ENCODE data around the gene RPL22.

Gene RPL22

DNA sequence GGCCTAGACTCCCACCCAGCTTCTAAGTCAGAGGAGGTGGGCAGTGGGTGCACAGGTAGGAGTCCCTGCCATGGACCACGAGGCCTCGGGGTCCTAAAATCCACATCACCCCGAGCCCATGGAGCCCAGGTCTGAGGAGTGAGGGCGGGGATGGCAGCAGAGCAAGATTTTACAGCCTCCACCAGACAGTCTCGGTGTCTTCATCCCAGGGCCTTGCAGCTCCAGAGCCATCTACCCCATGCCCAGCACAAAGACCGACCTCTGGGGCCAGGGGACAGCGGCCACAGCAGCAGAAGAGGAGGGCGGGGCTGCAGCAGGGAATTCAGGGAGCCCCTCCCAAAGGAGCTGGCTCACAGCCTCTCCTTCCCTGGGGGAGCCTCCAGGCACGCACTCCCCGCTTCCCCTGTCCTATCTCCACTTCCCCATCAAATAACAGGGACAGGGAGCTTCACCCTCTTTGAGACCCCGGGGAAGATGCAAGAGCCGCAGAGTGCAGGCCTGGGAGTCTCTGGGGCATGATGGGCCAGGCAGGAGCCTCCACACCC is 33.9 kb downstream of the RPL22 start:
- Histone ChIP-seq H3K4me2 (ENCODE audit: insufficient read depth, low read length) (no peak overlapping the region), H3K36me3 (ENCODE audit: insufficient read depth, low read length) (no peaks in the 10 kb centered on the region), H3K9me3 (ENCODE audit: insufficient read depth, low read length, severe bottlenecking) (no peaks in the 10 kb centered on the region), H3K4me1 (ENCODE audit: insufficient read depth, low read length) (no peaks in the 10 kb centered on the region), H2AFZ (ENCODE audit: low read depth, low read length) (no peak overlapping the region), H3K79me2 (ENCODE audit: insufficient read depth, low read length) (no peaks in the 10 kb centered on the region), H4K20me1 (ENCODE audit: insufficient read depth, low read length) (peaks cover 34% of the 10 kb centered on the region), H3K27me3 (ENCODE audit: insufficient read depth, low read length, poor library complexity) (no peaks in the 10 kb centered on the region), H3K4me3 (ENCODE audit: low read depth in 1 of 2, low read length in 2 of 2) (no peak overlapping the region), H3K9ac (ENCODE audit: low read depth, low read length) (no peak overlapping the region), H3K27ac (ENCODE audit: low read length) (no peak overlapping the region)
- ATAC-seq (ENCODE audit: insufficient read depth, low read depth) (no peak), DNase-seq (no peak)
- TF ChIP-seq, protein P1, sequence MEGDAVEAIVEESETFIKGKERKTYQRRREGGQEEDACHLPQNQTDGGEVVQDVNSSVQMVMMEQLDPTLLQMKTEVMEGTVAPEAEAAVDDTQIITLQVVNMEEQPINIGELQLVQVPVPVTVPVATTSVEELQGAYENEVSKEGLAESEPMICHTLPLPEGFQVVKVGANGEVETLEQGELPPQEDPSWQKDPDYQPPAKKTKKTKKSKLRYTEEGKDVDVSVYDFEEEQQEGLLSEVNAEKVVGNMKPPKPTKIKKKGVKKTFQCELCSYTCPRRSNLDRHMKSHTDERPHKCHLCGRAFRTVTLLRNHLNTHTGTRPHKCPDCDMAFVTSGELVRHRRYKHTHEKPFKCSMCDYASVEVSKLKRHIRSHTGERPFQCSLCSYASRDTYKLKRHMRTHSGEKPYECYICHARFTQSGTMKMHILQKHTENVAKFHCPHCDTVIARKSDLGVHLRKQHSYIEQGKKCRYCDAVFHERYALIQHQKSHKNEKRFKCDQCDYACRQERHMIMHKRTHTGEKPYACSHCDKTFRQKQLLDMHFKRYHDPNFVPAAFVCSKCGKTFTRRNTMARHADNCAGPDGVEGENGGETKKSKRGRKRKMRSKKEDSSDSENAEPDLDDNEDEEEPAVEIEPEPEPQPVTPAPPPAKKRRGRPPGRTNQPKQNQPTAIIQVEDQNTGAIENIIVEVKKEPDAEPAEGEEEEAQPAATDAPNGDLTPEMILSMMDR (IDR thresholded peaks at IDR 0.05; ENCODE audit: borderline replicate concordance, extremely low read depth, low read length, poor library complexity, severe bottlenecking): no peak
- TF ChIP-seq EZH2 (IDR thresholded peaks at IDR 0.05; ENCODE audit: borderline replicate concordance, low read depth, low read length, severe bottlenecking): no peak

DNA sequence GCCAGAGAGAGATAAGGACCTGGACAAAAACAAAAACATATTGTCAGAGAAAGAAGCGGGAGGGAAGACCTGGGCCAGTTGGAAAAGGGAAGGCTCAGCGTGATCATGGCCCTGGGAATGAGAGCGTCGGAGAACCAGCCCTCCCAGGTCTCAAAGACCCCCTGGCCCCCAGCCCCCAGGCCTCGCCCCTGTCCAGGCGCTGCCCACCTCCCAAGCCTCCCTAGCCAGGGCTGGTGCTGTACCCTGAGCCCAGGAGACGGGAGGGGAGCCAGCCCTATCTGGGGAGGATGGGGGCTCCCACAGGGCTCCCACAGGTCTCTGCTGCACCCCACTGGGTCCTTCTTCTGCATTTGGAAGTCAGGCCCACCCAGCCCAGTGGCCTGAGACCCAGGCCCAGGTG is 34.4 kb downstream of the RPL22 start:
- H3K4me1 ChIP-seq (ENCODE audit: insufficient read depth, low read length): no peaks in the 10 kb centered on the region
- TF ChIP-seq, protein P1 (IDR thresholded peaks at IDR 0.05; ENCODE audit: borderline replicate concordance, extremely low read depth, low read length, poor library complexity, severe bottlenecking): no peak
- no peak for TF ChIP-seq EZH2 (IDR thresholded peaks at IDR 0.05; ENCODE audit: borderline replicate concordance, low read depth, low read length, severe bottlenecking)
- H3K79me2 ChIP-seq (ENCODE audit: insufficient read depth, low read length): no peaks in the 10 kb centered on the region
- H3K4me2 ChIP-seq (ENCODE audit: insufficient read depth, low read length): no peak overlapping the region
- H3K4me3 ChIP-seq (ENCODE audit: low read depth in 1 of 2, low read length in 2 of 2): no peak overlapping the region
- H3K27ac ChIP-seq (ENCODE audit: low read length): no peak overlapping the region
- no peaks in the 10 kb centered on the region for H3K36me3 ChIP-seq (ENCODE audit: insufficient read depth, low read length)
- H3K27me3 ChIP-seq (ENCODE audit: insufficient read depth, low read length, poor library complexity): no peaks in the 10 kb centered on the region
- H3K9ac ChIP-seq (ENCODE audit: low read depth, low read length): no peak overlapping the region
- DNase-seq (no peak), ATAC-seq (ENCODE audit: insufficient read depth, low read depth) (no peak)
- H4K20me1 ChIP-seq (ENCODE audit: insufficient read depth, low read length): peaks cover 34% of the 10 kb centered on the region
- no peak overlapping the region for H2AFZ ChIP-seq (ENCODE audit: low read depth, low read length)
- no peaks in the 10 kb centered on the region for H3K9me3 ChIP-seq (ENCODE audit: insufficient read depth, low read length, severe bottlenecking)

DNA sequence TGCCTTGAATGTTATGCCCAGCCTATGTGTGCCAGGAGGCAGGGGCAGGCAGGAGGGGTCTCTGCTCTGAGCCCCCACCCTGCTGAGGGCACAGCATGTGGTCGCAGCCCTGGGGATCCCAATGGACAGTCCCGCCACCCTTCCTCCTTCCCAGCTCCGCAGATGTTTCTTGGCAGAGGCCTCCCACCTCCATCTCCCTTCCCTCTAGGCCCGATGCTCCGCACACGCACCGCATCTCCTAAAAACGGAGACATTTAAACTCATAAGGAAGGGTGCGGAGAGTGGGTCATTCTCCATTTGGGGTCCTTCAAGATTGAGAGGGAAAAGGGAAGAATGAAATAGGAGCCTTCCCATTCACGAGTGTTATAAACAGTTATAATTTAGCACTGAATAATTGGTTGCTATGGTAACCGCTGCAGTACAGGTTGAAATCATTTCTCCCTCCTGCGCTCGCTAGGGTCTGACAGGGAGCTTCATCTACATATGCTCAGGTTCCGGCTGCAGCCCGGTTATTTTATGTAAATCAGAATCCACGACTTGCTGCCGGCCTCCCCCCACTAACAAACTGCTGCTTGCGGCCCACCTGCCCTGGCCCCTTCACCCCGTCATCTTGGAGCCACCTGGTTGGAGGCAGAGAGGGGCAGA is 35.3 kb downstream of the RPL22 start:
- no peak for ATAC-seq (ENCODE audit: insufficient read depth, low read depth)
- H3K27ac ChIP-seq (ENCODE audit: low read length): no peak overlapping the region
- DNase-seq: no peak
- no peaks in the 10 kb centered on the region for H3K4me1 ChIP-seq (ENCODE audit: insufficient read depth, low read length)
- H3K9ac ChIP-seq (ENCODE audit: low read depth, low read length): no peak overlapping the region
- H3K4me2 ChIP-seq (ENCODE audit: insufficient read depth, low read length): no peak overlapping the region
- no peaks in the 10 kb centered on the region for H3K79me2 ChIP-seq (ENCODE audit: insufficient read depth, low read length)
- no peaks in the 10 kb centered on the region for H3K36me3 ChIP-seq (ENCODE audit: insufficient read depth, low read length)
- H3K9me3 ChIP-seq (ENCODE audit: insufficient read depth, low read length, severe bottlenecking): no peaks in the 10 kb centered on the region
- no peak overlapping the region for H3K4me3 ChIP-seq (ENCODE audit: low read depth in 1 of 2, low read length in 2 of 2)
- no peak overlapping the region for H2AFZ ChIP-seq (ENCODE audit: low read depth, low read length)
- no peak for TF ChIP-seq EZH2 (IDR thresholded peaks at IDR 0.05; ENCODE audit: borderline replicate concordance, low read depth, low read length, severe bottlenecking)
- TF ChIP-seq, protein P1 (IDR thresholded peaks at IDR 0.05; ENCODE audit: borderline replicate concordance, extremely low read depth, low read length, poor library complexity, severe bottlenecking): no peak
- peaks cover 34% of the 10 kb centered on the region for H4K20me1 ChIP-seq (ENCODE audit: insufficient read depth, low read length)
- H3K27me3 ChIP-seq (ENCODE audit: insufficient read depth, low read length, poor library complexity): no peaks in the 10 kb centered on the region

All from DND-41 (cell line).